ENCODE results near the gene UCHL5. TPM values are rescaled to one million over a fixed set of nuclear protein-coding genes. Genes with fewer than 3 reads are reported as not detected.

The UCHL5 gene
- total and polyA plus RNA-seq, 2 donors (not counting 1 experiment from before 2014, with no cell fraction given): 7.8 to 31.5 TPM

DNA sequence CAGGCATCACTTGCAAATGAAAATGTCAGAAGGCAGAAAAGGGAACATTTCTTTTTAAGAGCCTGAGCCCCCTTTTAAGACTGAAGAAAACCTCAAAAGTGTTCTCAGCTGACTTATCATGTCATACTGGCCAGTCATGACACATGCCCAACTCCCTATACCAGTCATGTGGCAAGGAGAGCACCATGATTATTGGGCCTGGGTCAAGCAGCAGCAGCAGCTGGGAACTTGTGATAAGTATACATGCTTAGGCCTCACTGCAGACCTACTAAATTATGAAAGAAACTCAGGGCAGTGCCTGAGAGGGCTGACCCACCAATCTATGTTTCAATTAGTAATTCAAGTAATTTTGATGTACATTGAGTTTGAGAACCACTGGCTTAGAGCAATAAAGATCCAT, 8.9 kb upstream of the UCHL5 start:
- intact Hi-C loops (cut with micrococcal nuclease): no loop called here
- H3K9ac ChIP-seq (ENCODE audit: low read length): no peak overlapping the region
- H2AFZ ChIP-seq (ENCODE audit: insufficient read depth, low read depth, low read length, poor library complexity, severe bottlenecking): no peak overlapping the region
- no peak overlapping the region for H3K27ac ChIP-seq (ENCODE audit: low read length in 2 of 2)
- ATAC-seq (ENCODE audit: low read depth) (no peak), DNase-seq (no peak)
- ChIA-PET POLR2A (no interaction called here), CTCF (no interaction called here)
- H3K79me2 ChIP-seq (ENCODE audit: control insufficient read depth, insufficient read depth, low read length): peaks cover 53% of the 10 kb centered on the region
- peaks cover 13% of the 10 kb centered on the region for H4K20me1 ChIP-seq (ENCODE audit: control insufficient read depth, insufficient read depth, low read length, poor library complexity, severe bottlenecking)
- no peak overlapping the region for H3K4me2 ChIP-seq (replicated peaks; ENCODE audit: low read depth, low read length, poor library complexity, severe bottlenecking)
- TF ChIP-seq, protein P1, sequence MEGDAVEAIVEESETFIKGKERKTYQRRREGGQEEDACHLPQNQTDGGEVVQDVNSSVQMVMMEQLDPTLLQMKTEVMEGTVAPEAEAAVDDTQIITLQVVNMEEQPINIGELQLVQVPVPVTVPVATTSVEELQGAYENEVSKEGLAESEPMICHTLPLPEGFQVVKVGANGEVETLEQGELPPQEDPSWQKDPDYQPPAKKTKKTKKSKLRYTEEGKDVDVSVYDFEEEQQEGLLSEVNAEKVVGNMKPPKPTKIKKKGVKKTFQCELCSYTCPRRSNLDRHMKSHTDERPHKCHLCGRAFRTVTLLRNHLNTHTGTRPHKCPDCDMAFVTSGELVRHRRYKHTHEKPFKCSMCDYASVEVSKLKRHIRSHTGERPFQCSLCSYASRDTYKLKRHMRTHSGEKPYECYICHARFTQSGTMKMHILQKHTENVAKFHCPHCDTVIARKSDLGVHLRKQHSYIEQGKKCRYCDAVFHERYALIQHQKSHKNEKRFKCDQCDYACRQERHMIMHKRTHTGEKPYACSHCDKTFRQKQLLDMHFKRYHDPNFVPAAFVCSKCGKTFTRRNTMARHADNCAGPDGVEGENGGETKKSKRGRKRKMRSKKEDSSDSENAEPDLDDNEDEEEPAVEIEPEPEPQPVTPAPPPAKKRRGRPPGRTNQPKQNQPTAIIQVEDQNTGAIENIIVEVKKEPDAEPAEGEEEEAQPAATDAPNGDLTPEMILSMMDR (IDR thresholded peaks at IDR 0.05): no peak
- TF ChIP-seq EZH2 (IDR thresholded peaks at IDR 0.05; ENCODE audit: borderline replicate concordance, insufficient read depth, low read depth, low read length, poor library complexity, severe bottlenecking): no peak
- Mint-ChIP-seq H3K9me3 (ENCODE audit: insufficient read depth) (no peaks in the 10 kb centered on the region), H3K27ac (peak overlapping the region; percentile 66), H3K4me1 (peaks cover 57% of the 10 kb centered on the region), H3K4me3 (no peak overlapping the region), H3K27me3 (no peaks in the 10 kb centered on the region)
- no peaks in the 10 kb centered on the region for H3K9me3 ChIP-seq (ENCODE audit: control extremely low read depth in 1 of 3, control insufficient read depth in 2 of 3, insufficient read depth in 1 of 3, low read length in 2 of 3)
- H3K4me1 ChIP-seq (ENCODE audit: control insufficient read depth in 2 of 2, insufficient read depth in 2 of 2, low read length in 2 of 2): peaks cover 14% of the 10 kb centered on the region in 2 donors
- H3K27me3 ChIP-seq (replicated peaks in 1 of 4; ENCODE audit: control extremely low read depth in 1 of 4, control insufficient read depth in 3 of 4, insufficient read depth in 4 of 4, low read length in 3 of 4): no peaks in the 10 kb centered on the region
- no peak overlapping the region for H3K4me3 ChIP-seq (ENCODE audit: control extremely low read depth in 1 of 5, extremely low read depth in 1 of 5, insufficient read depth in 1 of 5, low read depth in 2 of 5, low read length in 4 of 5)
- H3K36me3 ChIP-seq (replicated peaks in 1 of 2; ENCODE audit: control extremely low read depth in 1 of 2, control insufficient read depth in 1 of 2, extremely low read depth in 1 of 2, insufficient read depth in 2 of 2, low read length in 1 of 2): peaks cover 1 to 13% of the 10 kb centered on the region in 2 experiments

DNA sequence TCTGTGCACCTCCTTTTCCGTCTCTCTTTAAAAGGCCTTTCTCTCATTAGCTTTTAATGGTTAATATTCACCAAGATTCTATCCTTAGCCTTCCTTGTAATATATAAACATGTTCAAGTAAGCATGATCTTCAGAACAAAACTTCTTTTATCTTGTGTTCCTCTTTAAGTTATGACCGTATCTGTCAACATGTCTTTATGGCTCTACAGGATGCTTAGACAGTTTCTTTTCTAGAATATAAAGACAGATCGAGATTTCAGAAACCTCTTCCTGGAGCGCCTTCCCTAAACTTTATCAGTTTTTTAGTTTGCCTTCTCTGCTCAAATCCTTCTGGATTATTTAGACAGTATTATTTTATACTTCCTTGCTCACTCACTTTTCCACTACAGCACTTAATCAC, 7.4 kb upstream of the UCHL5 start:
- H4K20me1 ChIP-seq (ENCODE audit: control insufficient read depth, insufficient read depth, low read length, poor library complexity, severe bottlenecking): peaks cover 13% of the 10 kb centered on the region
- H3K27me3 ChIP-seq (replicated peaks in 1 of 4; ENCODE audit: control extremely low read depth in 1 of 4, control insufficient read depth in 3 of 4, insufficient read depth in 4 of 4, low read length in 3 of 4): no peaks in the 10 kb centered on the region
- peaks cover 1 to 6% of the 10 kb centered on the region in 2 experiments for H3K36me3 ChIP-seq (replicated peaks in 1 of 2; ENCODE audit: control extremely low read depth in 1 of 2, control insufficient read depth in 1 of 2, extremely low read depth in 1 of 2, insufficient read depth in 2 of 2, low read length in 1 of 2)
- peak overlapping the region; percentile 4 for H3K4me2 ChIP-seq (replicated peaks; ENCODE audit: low read depth, low read length, poor library complexity, severe bottlenecking)
- H3K9me3 ChIP-seq (ENCODE audit: control extremely low read depth in 1 of 3, control insufficient read depth in 2 of 3, insufficient read depth in 1 of 3, low read length in 2 of 3): peaks cover 0 to 2% (median 0%) of the 10 kb centered on the region in 3 donors
- ATAC-seq (ENCODE audit: low read depth): no peak
- no peak for TF ChIP-seq EZH2 (IDR thresholded peaks at IDR 0.05; ENCODE audit: borderline replicate concordance, insufficient read depth, low read depth, low read length, poor library complexity, severe bottlenecking)
- TF ChIP-seq, protein P1 (IDR thresholded peaks at IDR 0.05): no peak
- H3K4me3 Mint-ChIP-seq: no peak overlapping the region
- no peaks in the 10 kb centered on the region for H3K9me3 Mint-ChIP-seq (ENCODE audit: insufficient read depth)
- peaks cover 63% of the 10 kb centered on the region for H3K4me1 Mint-ChIP-seq
- ChIA-PET POLR2A (no interaction called here), CTCF (no interaction called here)
- WGBS (ENCODE audit: insufficient coverage): 67% methylated on average over 1 of the region's 4 CpGs
- intact Hi-C loops (cut with micrococcal nuclease): no loop called here
- H2AFZ ChIP-seq (ENCODE audit: insufficient read depth, low read depth, low read length, poor library complexity, severe bottlenecking): no peak overlapping the region
- no peak overlapping the region for H3K4me3 ChIP-seq (ENCODE audit: control extremely low read depth in 1 of 5, extremely low read depth in 1 of 5, insufficient read depth in 1 of 5, low read depth in 2 of 5, low read length in 4 of 5)
- no peak overlapping the region for H3K9ac ChIP-seq (ENCODE audit: low read length)
- H3K27me3 Mint-ChIP-seq: no peaks in the 10 kb centered on the region
- peaks cover 14% of the 10 kb centered on the region in 2 donors for H3K4me1 ChIP-seq (ENCODE audit: control insufficient read depth in 2 of 2, insufficient read depth in 2 of 2, low read length in 2 of 2)
- H3K79me2 ChIP-seq (ENCODE audit: control insufficient read depth, insufficient read depth, low read length): peaks cover 56% of the 10 kb centered on the region
- no peak overlapping the region for H3K27ac Mint-ChIP-seq
- DNase-seq: no peak
- no peak overlapping the region for H3K27ac ChIP-seq (ENCODE audit: low read length in 2 of 2)
